Activated naive CD4-positive, alpha-beta T cell treated with anti-CD3 and anti-CD28 coated beads, Interleukin-2, amount 10 ng/mL, durations not matched to agents 7 days and 5 days (primary cell): ENCODE data around the gene BORCS5.
A peak's percentile ranks its signal among the peaks of the same experiment; 100 is the strongest.

Experiments
- CTCF ChIA-PET: fragments of 350-600 bp; sonication (Branson Sonifier 250); formaldehyde crosslinking; loops from one replicate; lab custom pipeline; 2021; ENCODE audit warnings: antibody characterized with exemption; lab: Charles Lee
- DNase-seq: peaks from one replicate; pipeline ENCODE4 v3.0.0-alpha.2; 2020
- H3K27ac Mint-ChIP-seq: one replicate; pipeline ENCODE4 v1.8.0; 2021; ENCODE audit warnings: mild to moderate bottlenecking, moderate library complexity, mixed read lengths
- H3K27me3 Mint-ChIP-seq: one replicate; pipeline ENCODE4 v1.8.0; 2021; ENCODE audit warnings: mild to moderate bottlenecking, mixed read lengths
- H3K36me3 Mint-ChIP-seq: one replicate; pipeline ENCODE4 v1.8.0; 2021; ENCODE audit warnings: mixed read lengths
- H3K4me1 Mint-ChIP-seq: one replicate; pipeline ENCODE4 v1.8.0; 2021; ENCODE audit warnings: mixed read lengths
- H3K4me3 Mint-ChIP-seq: one replicate; pipeline ENCODE4 v1.8.0; 2021; ENCODE audit warnings: mild to moderate bottlenecking, moderate library complexity, mixed read lengths
- H3K9me3 Mint-ChIP-seq: one replicate; pipeline ENCODE4 v1.8.0; 2021; ENCODE audit warnings: mixed read lengths

BORCS5 gene

DNA sequence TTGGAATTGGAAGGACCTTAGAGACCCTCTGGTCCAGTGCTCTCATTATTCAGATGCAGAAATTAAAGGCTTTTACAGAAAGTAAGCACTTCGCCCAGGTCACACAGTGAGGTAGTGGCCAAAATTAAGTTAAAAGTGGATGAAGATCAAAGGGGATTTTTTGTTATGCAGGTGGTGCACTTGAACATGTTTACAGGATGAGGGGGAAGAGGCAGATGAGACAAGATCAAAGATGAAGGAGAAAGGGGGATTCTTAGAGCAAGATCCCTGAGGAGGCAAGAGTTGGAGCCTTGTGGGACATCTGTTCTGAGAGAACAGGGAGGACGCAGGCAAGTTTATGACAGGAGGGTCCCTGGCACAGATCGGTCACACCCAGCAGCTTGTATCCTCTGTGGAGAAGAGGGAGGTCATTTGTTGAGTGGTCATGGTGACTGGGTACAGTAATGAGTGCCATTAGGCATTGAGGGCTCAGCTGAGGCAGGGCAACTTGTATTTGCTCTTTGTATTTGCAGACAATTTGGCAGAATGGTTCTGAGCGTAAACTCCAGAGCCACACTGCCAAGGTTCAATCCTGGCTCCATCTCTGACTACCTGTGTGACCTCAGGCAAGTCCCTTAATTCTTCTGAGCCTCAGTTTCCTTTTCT lies 84.0 kb downstream of the BORCS5 start:
- Mint-ChIP-seq H3K4me1 (peaks cover 45% of the 10 kb centered on the region), H3K27me3 (no peaks in the 10 kb centered on the region), H3K4me3 (no peak overlapping the region), H3K9me3 (peaks cover 7% of the 10 kb centered on the region), H3K27ac (peak overlapping the region; percentile 94), H3K36me3 (peaks cover 36% of the 10 kb centered on the region)
- CTCF ChIA-PET = interaction anchor here (1.0 to 1.4 kb wide), 5 partner anchors 22 to 64 kb away, joined by 3 to 4 read pairs (median 4); no protein-coding TSS in a partner anchor
- no peak for DNase-seq

DNA sequence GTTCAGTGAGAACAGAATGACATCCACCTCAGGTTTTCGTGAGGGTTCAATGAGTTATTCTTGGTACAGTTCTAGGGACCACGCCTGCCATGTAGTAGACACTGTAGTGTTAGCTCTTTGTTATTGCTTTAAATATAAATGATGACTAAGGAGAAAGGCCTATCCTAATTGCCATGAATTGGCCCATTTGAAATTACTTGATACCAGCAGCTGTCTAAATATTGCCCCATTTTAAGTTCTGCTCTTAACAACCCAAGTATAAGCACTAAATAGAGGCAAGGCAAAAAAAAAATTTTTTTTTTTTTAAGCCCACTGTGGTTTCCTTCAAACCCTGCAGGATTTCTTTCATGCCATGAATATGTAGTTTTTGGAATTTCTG lies 84.5 kb downstream of the BORCS5 start:
- CTCF ChIA-PET = interaction anchor here (0.9 to 3.5 kb wide), 6 partner anchors 7 to 64 kb away, joined by 3 to 17 read pairs (median 3); no protein-coding TSS in a partner anchor
- peaks cover 6% of the 10 kb centered on the region for H3K9me3 Mint-ChIP-seq
- no peaks in the 10 kb centered on the region for H3K27me3 Mint-ChIP-seq
- peak overlapping the region; percentile 94 for H3K27ac Mint-ChIP-seq
- peaks cover 31% of the 10 kb centered on the region for H3K36me3 Mint-ChIP-seq
- peaks cover 45% of the 10 kb centered on the region for H3K4me1 Mint-ChIP-seq
- no peak overlapping the region for H3K4me3 Mint-ChIP-seq
- DNase-seq = no peak

DNA sequence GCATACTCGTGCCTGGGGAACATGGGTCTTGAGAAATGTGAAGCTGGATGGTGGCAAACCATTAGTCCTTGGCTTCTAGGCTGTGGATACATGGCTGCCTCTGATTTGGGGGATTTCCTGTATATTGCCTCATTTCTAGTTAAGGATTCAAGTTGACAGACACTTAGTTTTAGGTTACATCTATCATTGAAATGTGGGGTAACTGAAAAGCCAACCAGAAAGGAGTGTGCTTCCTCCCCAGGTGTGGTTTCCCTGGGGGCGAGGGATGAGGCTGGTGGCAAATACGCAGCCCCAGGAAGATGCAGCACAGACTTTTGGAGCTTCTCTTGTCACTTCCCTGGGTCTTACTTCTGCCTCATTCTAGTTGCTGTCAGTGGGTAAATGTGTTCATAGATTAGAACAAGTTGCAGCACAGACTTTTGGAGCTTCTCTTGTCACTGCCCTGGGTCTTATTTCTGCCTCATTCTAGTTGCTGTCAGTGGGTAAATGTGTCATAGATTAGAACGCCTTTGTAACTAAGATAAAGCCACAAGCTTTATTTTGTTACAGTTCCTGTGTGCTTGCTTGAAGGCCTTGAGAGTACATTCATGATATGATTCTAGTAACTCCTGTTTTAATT lies 85.1 kb downstream of the BORCS5 start:
- Mint-ChIP-seq H3K27ac (peak overlapping the region; percentile 94), H3K36me3 (peaks cover 27% of the 10 kb centered on the region), H3K4me3 (peak overlapping the region; percentile 0), H3K27me3 (no peaks in the 10 kb centered on the region), H3K4me1 (peaks cover 45% of the 10 kb centered on the region), H3K9me3 (peaks cover 3% of the 10 kb centered on the region)
- DNase-seq = peak; percentile 62
- CTCF ChIA-PET = interaction anchor here (0.9 to 3.5 kb wide), 5 partner anchors 8 to 45 kb away, joined by 3 to 17 read pairs (median 4); no protein-coding TSS in a partner anchor

DNA sequence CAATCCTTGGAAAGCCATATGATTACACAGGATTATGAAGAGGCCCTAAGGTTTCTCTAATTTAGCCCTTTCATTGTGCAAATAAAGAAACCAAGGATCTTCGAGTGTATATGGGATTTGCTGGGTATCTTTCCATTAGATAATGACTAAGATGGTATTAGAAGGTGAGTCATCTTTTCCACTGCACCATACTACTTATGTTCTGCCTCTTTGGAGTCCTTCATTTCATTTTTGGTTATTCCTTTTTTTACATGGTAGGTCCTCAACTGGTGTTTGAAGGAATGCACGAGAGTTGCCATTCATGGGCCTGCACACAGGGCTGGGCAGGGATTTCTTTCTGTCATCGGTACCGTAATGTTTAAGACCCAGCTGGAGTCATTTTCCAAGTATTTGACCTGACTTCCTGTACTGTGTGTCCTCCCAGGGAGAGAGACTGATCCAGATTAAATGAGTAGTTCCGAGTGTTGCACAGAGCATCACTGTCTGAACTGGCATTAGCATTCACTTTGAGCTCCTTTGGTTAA lies 85.7 kb downstream of the BORCS5 start:
- CTCF ChIA-PET = interaction anchor here (0.9 to 3.5 kb wide), 4 partner anchors 9 to 44 kb away, joined by 3 to 17 read pairs (median 4); no protein-coding TSS in a partner anchor
- peak overlapping the region; percentile 94 for H3K27ac Mint-ChIP-seq
- H3K4me1 Mint-ChIP-seq = peaks cover 50% of the 10 kb centered on the region
- DNase-seq = no peak
- no peak overlapping the region for H3K4me3 Mint-ChIP-seq
- no peaks in the 10 kb centered on the region for H3K27me3 Mint-ChIP-seq
- H3K9me3 Mint-ChIP-seq = no peaks in the 10 kb centered on the region
- H3K36me3 Mint-ChIP-seq = peaks cover 22% of the 10 kb centered on the region

- peaks cover 19% of the 10 kb centered on the region for H3K36me3 Mint-ChIP-seq
- CTCF ChIA-PET = interaction anchor here (1.5 to 3.5 kb wide), 2 partner anchors 8 to 12 kb away, joined by 4 to 17 read pairs; no protein-coding TSS in a partner anchor
- H3K4me3 Mint-ChIP-seq = no peak overlapping the region
- H3K27me3 Mint-ChIP-seq = no peaks in the 10 kb centered on the region
- peaks cover 50% of the 10 kb centered on the region for H3K4me1 Mint-ChIP-seq
- DNase-seq = no peak
- H3K27ac Mint-ChIP-seq = peak overlapping the region; percentile 69
- H3K9me3 Mint-ChIP-seq = no peaks in the 10 kb centered on the region
Observed at GRCh38 chr12:12443431-12443878, 86.6 kb downstream of the BORCS5 start.

- Mint-ChIP-seq H3K9me3 (no peaks in the 10 kb centered on the region), H3K4me1 (peaks cover 42% of the 10 kb centered on the region), H3K4me3 (no peak overlapping the region), H3K27ac (no peak overlapping the region), H3K27me3 (no peaks in the 10 kb centered on the region), H3K36me3 (peaks cover 9% of the 10 kb centered on the region)
- CTCF ChIA-PET = interaction anchor here (1.0 kb wide), 1 partner anchor 9 kb away, joined by 3 read pairs; no protein-coding TSS in a partner anchor
- no peak for DNase-seq
Observed at GRCh38 chr12:12445165-12445881, 88.4 kb downstream of the BORCS5 start.

DNA sequence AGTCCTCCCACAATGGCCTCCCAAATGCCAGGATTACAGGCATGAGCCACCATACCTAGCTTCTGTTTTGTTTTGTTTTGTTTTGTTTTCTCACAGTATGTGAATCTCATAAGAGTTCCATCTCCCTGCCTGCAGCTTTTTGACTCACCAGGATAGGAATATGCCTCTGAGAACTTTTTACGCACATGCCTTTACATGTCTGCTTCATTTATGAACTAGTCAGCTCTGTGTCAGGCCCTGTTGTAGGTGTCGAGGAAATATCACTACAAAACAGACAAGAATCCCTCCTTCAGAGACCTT lies 89.0 kb downstream of the BORCS5 start:
- peaks cover 4% of the 10 kb centered on the region for H3K36me3 Mint-ChIP-seq
- no peak for DNase-seq
- peaks cover 37% of the 10 kb centered on the region for H3K4me1 Mint-ChIP-seq
- CTCF ChIA-PET = interaction anchor here (0.7 to 1.0 kb wide), 2 partner anchors 9 to 58 kb away, joined by 3 to 4 read pairs; no protein-coding TSS in a partner anchor
- H3K4me3 Mint-ChIP-seq = no peak overlapping the region
- H3K27ac Mint-ChIP-seq = no peak overlapping the region
- no peaks in the 10 kb centered on the region for H3K27me3 Mint-ChIP-seq
- no peaks in the 10 kb centered on the region for H3K9me3 Mint-ChIP-seq

DNA sequence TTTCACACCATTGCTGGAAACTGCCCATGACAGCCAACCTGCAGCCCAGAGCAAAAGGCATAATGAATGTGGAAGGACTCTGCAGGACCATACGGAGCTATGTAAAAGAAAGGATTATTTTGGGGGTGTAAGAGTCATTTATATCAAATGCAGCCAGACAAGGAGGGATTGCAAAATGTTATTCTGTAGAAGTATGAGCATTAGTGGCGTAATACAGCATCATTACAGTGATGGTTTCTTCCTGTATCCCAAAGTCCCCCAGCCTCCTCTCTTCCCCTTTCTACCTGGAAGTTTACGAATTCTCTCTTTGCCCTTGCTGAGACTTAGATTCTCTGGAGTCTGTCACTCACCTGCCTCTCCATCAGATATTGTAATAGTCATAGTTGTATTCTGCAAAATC lies 89.9 kb downstream of the BORCS5 start:
- DNase-seq = no peak
- no peak overlapping the region for H3K4me3 Mint-ChIP-seq
- H3K36me3 Mint-ChIP-seq = peaks cover 4% of the 10 kb centered on the region
- CTCF ChIA-PET = interaction anchor here (0.7 kb wide), 1 partner anchor 57 kb away, joined by 4 read pairs; no protein-coding TSS in a partner anchor
- peaks cover 27% of the 10 kb centered on the region for H3K4me1 Mint-ChIP-seq
- H3K27me3 Mint-ChIP-seq = no peaks in the 10 kb centered on the region
- H3K27ac Mint-ChIP-seq = no peak overlapping the region
- H3K9me3 Mint-ChIP-seq = no peaks in the 10 kb centered on the region

- no peaks in the 10 kb centered on the region for H3K9me3 Mint-ChIP-seq
- peaks cover 23% of the 10 kb centered on the region for H3K4me1 Mint-ChIP-seq
- CTCF ChIA-PET = no interaction called here
Observed at GRCh38 chr12:12447236-12447635, 90.4 kb downstream of the BORCS5 start.

GRCh38 chr12:12447837-12448236 lies 91.0 kb downstream of the BORCS5 start:
- Mint-ChIP-seq H3K36me3 (peaks cover 4% of the 10 kb centered on the region), H3K4me1 (peaks cover 17% of the 10 kb centered on the region), H3K9me3 (no peaks in the 10 kb centered on the region), H3K4me3 (no peak overlapping the region), H3K27ac (no peak overlapping the region), H3K27me3 (no peaks in the 10 kb centered on the region)
- DNase-seq = no peak
- CTCF ChIA-PET = no interaction called here

More at GRCh38 chr12:12447236-12447635, 90.4 kb downstream of the BORCS5 start:
- Mint-ChIP-seq H3K4me3 (no peak overlapping the region), H3K27me3 (no peaks in the 10 kb centered on the region), H3K36me3 (peaks cover 4% of the 10 kb centered on the region), H3K27ac (no peak overlapping the region)
- DNase-seq = no peak

DNA sequence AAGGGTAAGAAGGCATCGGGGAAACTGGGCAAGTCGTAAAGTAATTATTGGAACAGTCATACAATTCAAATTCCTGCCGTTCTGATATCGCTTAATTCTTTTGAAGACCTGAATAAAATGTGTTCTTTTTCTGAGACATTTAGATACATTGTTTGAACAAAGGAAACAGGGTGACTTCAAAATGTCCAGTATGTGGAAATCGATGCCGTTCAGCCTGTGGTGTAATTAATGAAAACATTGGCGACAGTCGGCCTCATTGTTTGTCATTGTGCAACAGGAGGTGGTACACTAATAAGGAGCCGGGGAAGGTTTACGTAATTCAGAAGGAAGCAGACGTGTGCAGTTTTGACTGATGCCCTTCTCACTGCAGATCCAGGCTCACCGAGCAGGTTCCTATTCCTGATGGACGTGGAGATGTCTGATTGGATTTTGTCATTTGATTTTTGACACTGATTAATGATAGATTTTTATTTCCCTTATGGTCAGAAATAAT lies 92.7 kb downstream of the BORCS5 start:
- DNase-seq = no peak
- no peak overlapping the region for H3K27ac Mint-ChIP-seq
- peaks cover 5% of the 10 kb centered on the region for H3K4me1 Mint-ChIP-seq
- H3K36me3 Mint-ChIP-seq = peaks cover 4% of the 10 kb centered on the region
- H3K27me3 Mint-ChIP-seq = no peaks in the 10 kb centered on the region
- CTCF ChIA-PET = no interaction called here
- no peaks in the 10 kb centered on the region for H3K9me3 Mint-ChIP-seq
- H3K4me3 Mint-ChIP-seq = no peak overlapping the region

DNA sequence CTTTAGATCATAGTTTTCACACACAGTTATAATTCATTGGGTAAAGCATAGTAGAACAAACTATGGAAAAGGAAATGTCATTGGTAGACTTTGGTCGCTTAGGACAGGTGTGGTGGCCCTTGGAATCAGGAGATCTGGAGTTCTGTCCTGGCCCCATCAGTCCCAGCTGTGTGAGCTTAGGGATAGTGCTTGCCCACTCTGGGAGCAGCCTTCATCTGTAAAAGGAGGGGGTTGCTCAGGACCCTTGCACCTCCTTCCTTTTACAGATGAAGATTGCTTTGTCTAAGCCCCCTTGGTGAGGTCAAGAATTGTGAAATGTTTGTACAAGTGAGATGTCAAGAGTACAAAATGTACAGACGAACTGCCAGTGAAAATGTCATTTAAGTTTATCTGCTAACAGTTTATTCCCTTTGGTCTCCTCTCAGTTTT lies 93.2 kb downstream of the BORCS5 start:
- Mint-ChIP-seq H3K27ac (no peak overlapping the region), H3K27me3 (no peaks in the 10 kb centered on the region), H3K36me3 (peaks cover 5% of the 10 kb centered on the region), H3K9me3 (no peaks in the 10 kb centered on the region), H3K4me1 (peaks cover 5% of the 10 kb centered on the region), H3K4me3 (no peak overlapping the region)
- CTCF ChIA-PET = interaction anchor here (0.6 kb wide), 1 partner anchor 138 kb away, joined by 3 read pairs; no protein-coding TSS in a partner anchor
- DNase-seq = no peak

DNA sequence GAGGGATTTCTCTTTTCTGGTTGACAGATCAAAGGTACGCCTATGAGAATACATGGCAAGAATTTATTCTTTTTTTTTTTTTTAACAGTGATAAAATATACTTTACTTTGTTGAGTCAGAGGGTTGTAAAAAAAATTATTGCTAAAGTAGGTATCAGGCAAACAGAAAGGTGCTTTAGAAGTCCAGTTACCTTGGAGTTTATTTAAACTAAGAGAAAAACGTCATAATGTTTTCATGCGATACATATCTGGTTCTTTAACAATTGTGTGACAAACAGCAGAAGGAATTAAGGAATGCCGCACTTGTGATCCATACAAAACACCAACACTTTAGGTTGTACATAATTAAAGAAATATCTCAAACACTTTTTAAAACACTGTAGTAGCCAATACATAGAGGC lies 94.2 kb downstream of the BORCS5 start:
- no peak for DNase-seq
- Mint-ChIP-seq H3K27ac (no peak overlapping the region), H3K4me1 (peaks cover 10% of the 10 kb centered on the region), H3K27me3 (no peaks in the 10 kb centered on the region), H3K9me3 (no peaks in the 10 kb centered on the region), H3K36me3 (peaks cover 7% of the 10 kb centered on the region), H3K4me3 (no peak overlapping the region)
- CTCF ChIA-PET = interaction anchor here (0.9 kb wide), 1 partner anchor 8 kb away, joined by 4 read pairs; no protein-coding TSS in a partner anchor
